Aorta (tissue), 5 donors: ENCODE results near the gene DCAF8L1. TPM values are rescaled to one million over a fixed set of nuclear protein-coding genes. Genes with fewer than 3 reads are reported as not detected.

Source experiments
- ATAC-seq: fragments of 200-7000 bp; cut with Tn5 transposase; one replicate; pipeline ENCODE4 v1.9.1; 2022; ENCODE audit warnings: moderate library complexity; ENCODE audit not compliant: low FRiP score
- DNase-seq, 2 donors: peaks; one replicate each; pipeline ENCODE4 v3.0.0-alpha.2; 2020
- H3K27ac ChIP-seq, 2 donors: one replicate each; pipeline ENCODE4 v1.5.1; 2013; ENCODE audit warnings: low read length in 2 of 2, mild to moderate bottlenecking in 2 of 2, moderate library complexity in 2 of 2, control low read depth in 1 of 2, inconsistent platforms in 1 of 2, low read depth in 1 of 2
- H3K27me3 ChIP-seq, 2 donors: one replicate each; pipeline ENCODE4 v1.6.1; 2013; ENCODE audit warnings: control low read depth in 1 of 2, low read length in 1 of 2, mild to moderate bottlenecking in 1 of 2, moderate library complexity in 1 of 2; ENCODE audit not compliant: insufficient read depth in 2 of 2, control insufficient read depth in 1 of 2
- H3K36me3 ChIP-seq, 2 donors: one replicate each; pipeline ENCODE4 v1.6.1; 2013; ENCODE audit warnings: control low read depth in 1 of 2, low read length in 1 of 2, mild to moderate bottlenecking in 1 of 2; ENCODE audit not compliant: insufficient read depth in 2 of 2, control insufficient read depth in 1 of 2
- H3K4me1 ChIP-seq, 2 donors: one replicate each; pipeline ENCODE4 v1.6.1; 2013; ENCODE audit warnings: low read length in 2 of 2, control low read depth in 1 of 2, mild to moderate bottlenecking in 1 of 2, moderate library complexity in 1 of 2; ENCODE audit not compliant: insufficient read depth in 2 of 2, control insufficient read depth in 1 of 2
- H3K4me3 ChIP-seq, 2 donors: one replicate each; pipeline ENCODE4 v1.5.1; 2013; ENCODE audit warnings: low read length in 2 of 2, control low read depth in 1 of 2, mild to moderate bottlenecking in 1 of 2
- H3K9me3 ChIP-seq: one replicate; pipeline ENCODE4 v1.6.1; 2013; ENCODE audit warnings: mild to moderate bottlenecking, low read length; ENCODE audit not compliant: control insufficient read depth
- WGBS, 2 donors: extraction: QIAGEN DNeasy Blood & Tissue Kit; methylation state at CpG; one replicate each; pipeline ENCODE4 v1.1.7; 2013; 5-methylcytosine and 5-hydroxymethylcytosine counted together
- intact Hi-C, 2 donors: fragments of 100-400 bp; cut with DNase I; formaldehyde crosslinking; loops; one replicate each; pipeline versions ENCODE4 v1.14.2 to v1.15.0; 2022
- long read RNA-seq, 2 donors: library from polyadenylated mRNA; unstranded; transcript quantifications; one replicate each; pipeline ENCODE4 v2.0.0, GENCODE V29; 2020 to 2021
- polyA plus RNA-seq, 2 donors: library from polyadenylated mRNA; stranded (reverse); fragments of 200-250 nt; gene quantifications; one replicate each; pipeline ENCODE4 v1.2.3, GENCODE V29; 2013
- total RNA-seq, 2 donors: library from RNA; stranded (reverse); fragmentation: NEBNext Ultra II Directional; extraction: Animal tissue kit (Norgen Biotek cat#: 25700); gene quantifications; one replicate each; pipeline ENCODE4 v1.2.1, GENCODE V29; 2021
- donor health status: healthy with polysubstance abuse.
- donor health status: Bipolar disorder and iron deficiency.
- donor health status: DM: no; HTN: no; CAD: no.
- donor health status: DM: no; HTN: no; CAD: no.
- donor health status: DM: yes; HTN: yes; CAD: no.

DCAF8L1 gene
- not detected for total RNA-seq
- not detected for polyA plus RNA-seq
- long read RNA-seq, donor 1 = 0 reads
- long read RNA-seq, donor 2 = 0 reads

DNA sequence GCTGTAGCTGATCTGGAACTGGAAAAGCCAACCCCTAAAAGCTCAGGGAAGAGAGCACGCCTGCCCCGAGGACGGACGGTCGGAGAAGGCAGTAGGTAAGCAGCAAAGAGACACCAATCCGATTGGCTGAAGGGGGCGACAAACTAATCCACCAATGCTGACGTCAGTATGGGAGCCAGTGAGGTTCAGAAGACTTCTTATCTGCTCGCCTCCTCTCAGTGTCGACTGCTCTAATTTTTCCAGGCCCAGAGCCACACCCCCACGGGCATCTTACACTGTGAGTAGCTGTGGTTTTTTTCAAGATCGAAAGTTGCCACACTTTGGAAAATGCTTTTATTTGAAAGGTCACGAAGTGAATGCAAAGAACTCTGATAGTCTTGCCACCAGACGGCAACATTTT, at the start of gene DCAF8L1:
Gene DCAF8L1, minus strand, starts transcription at position 101 of the 400 bp plus-strand sequence. CDS start 115 bp downstream, outside the sequence.
- H3K27ac ChIP-seq = no peak within 1 kb of the TSS
- intact Hi-C loops = no loop called here
- H3K4me3 ChIP-seq = no peak within 1 kb of the TSS
- 86 to 95% methylated on average over 14 of the region's 14 CpGs for WGBS, 2 donors
- H3K9me3 ChIP-seq = no peaks in the 10 kb centered on the region
- no peaks in the 10 kb centered on the region for H3K27me3 ChIP-seq
- DNase-seq = no peak
- no peak for ATAC-seq
- H3K36me3 ChIP-seq = no peaks in the 10 kb centered on the region
- H3K4me1 ChIP-seq = no peaks in the 10 kb centered on the region

DNA sequence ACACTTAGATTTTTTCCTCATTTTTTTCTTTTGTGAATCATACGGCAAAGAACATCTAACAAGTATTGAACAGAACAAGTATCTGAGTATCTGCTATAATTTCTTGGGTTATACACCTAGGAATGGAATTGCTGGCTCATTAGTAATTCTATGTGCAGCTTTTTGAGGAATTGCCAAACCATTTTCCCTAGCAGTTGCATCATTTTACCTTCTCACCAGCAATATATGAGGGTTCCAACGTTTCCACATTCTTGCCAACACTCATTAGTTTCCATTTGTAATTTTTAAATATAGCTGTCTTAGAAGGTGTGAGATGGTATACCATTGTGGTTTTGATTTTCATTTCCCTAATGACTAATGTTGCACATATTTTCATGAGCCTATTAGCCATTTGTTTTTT, 41.1 kb upstream of the DCAF8L1 start:
- no peak for DNase-seq
- Histone ChIP-seq H3K9me3 (no peaks in the 10 kb centered on the region), H3K36me3 (no peaks in the 10 kb centered on the region), H3K27ac (no peak overlapping the region), H3K27me3 (no peaks in the 10 kb centered on the region), H3K4me1 (no peaks in the 10 kb centered on the region), H3K4me3 (no peak overlapping the region)
- no peak for ATAC-seq
- WGBS, 2 donors = 61 to 72% methylated on average over 2 of the region's 2 CpGs
- intact Hi-C loops = no loop called here

DNA sequence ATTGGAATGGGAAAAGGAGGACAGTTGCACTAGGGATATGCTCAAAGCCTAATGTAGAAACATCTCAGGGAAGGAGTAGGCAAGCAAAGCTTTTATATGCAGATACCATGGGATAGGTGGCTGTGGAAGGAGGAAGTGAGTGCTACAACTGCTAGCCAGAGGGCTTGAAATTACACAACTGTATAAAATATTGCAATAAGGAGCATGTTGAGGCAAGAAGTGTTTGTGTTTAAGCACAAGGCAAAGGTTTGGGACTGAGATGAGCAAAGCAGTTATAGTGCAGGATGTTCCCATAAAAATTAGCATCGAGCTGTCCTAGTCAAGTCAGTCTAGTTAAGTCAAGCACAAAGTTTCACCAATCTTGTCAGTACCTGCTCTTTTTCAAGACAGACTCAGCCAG, 35.6 kb upstream of the DCAF8L1 start:
- H3K9me3 ChIP-seq = no peaks in the 10 kb centered on the region
- H3K27ac ChIP-seq = no peak overlapping the region
- no peaks in the 10 kb centered on the region for H3K4me1 ChIP-seq
- intact Hi-C loops = no loop called here
- 62 to 84% methylated on average over 1 of the region's 1 CpG for WGBS, 2 donors
- H3K4me3 ChIP-seq = no peak overlapping the region
- no peak for ATAC-seq
- H3K36me3 ChIP-seq = no peaks in the 10 kb centered on the region
- DNase-seq = no peak
- H3K27me3 ChIP-seq = no peaks in the 10 kb centered on the region

DNA sequence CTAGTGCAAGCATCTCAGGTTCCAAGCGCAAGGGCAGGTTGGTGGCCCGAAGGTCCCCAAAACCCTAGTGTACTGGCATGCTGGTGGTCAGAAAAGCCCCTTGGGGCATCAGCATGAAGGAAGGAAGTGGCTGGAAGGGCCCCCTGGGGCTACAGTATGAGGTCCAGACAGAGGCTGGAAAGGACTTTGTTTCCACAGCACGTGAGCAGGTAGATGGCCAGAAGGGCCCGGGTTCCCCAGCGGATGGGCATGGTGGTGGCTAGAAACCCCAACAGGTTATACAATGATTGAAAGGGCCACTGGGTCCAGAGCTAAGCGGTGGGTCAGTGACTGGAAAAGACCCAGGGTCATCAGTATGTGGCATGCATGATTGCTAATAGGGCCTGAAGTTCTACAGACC, 34.7 kb upstream of the DCAF8L1 start:
- no peaks in the 10 kb centered on the region for H3K27me3 ChIP-seq
- H3K4me3 ChIP-seq = no peak overlapping the region
- DNase-seq (no peak), ATAC-seq (no peak)
- intact Hi-C loops = no loop called here
- H3K9me3 ChIP-seq = no peaks in the 10 kb centered on the region
- 83 to 93% methylated on average over 6 of the region's 6 CpGs for WGBS, 2 donors
- H3K36me3 ChIP-seq = no peaks in the 10 kb centered on the region
- no peaks in the 10 kb centered on the region for H3K4me1 ChIP-seq
- no peak overlapping the region for H3K27ac ChIP-seq

DNA sequence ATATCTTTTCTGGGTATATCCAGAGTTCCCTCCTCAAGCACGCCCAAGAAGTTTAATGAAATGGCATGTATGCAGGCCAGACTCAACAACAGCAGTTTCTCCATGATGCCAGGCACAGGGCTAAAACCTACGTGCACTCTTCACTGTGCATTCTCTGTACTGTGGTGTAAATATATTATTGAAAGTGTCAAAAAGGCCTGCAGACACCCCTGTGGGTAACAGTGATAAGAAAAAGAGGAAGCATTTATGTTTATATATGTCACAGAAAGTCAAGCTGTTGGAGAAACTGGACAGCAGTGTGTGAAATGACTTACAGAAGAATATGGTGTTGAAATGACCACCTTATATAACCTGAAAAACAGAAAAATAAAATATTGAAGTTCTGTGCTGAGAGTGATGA, 29.6 kb upstream of the DCAF8L1 start:
- no peaks in the 10 kb centered on the region for H3K9me3 ChIP-seq
- H3K4me1 ChIP-seq = no peaks in the 10 kb centered on the region
- ATAC-seq = no peak
- H3K36me3 ChIP-seq = no peaks in the 10 kb centered on the region
- H3K27ac ChIP-seq = no peak overlapping the region
- no peak for DNase-seq
- WGBS, 2 donors = 70 to 79% methylated on average over 2 of the region's 2 CpGs
- no peaks in the 10 kb centered on the region for H3K27me3 ChIP-seq
- H3K4me3 ChIP-seq = no peak overlapping the region
- intact Hi-C loops = no loop called here

DNA sequence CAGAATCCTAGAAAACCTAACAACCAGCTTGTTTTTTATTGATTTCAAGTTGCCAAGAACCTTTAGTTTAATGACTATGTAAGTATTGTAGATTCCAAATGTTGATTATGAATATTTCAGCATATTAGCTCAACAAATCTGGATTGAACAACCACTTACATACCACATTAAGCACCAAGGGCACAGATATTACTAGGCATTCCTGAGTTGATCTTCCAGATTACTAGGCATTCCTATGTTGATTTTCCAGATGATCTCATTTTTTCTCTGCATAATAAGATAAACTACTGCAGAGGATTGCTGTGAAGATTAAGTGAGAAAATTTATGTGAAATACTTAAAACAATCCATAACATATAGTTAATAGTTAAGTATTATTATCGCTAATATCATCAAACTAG, 17.4 kb upstream of the DCAF8L1 start:
- DNase-seq (no peak), ATAC-seq (no peak)
- H3K9me3 ChIP-seq = no peaks in the 10 kb centered on the region
- no peaks in the 10 kb centered on the region for H3K36me3 ChIP-seq
- no peaks in the 10 kb centered on the region for H3K27me3 ChIP-seq
- H3K4me3 ChIP-seq = no peak overlapping the region
- 73 to 100% methylated on average over 1 of the region's 1 CpG for WGBS, 2 donors
- H3K4me1 ChIP-seq = no peaks in the 10 kb centered on the region
- no peak overlapping the region for H3K27ac ChIP-seq
- intact Hi-C loops = no loop called here

DNA sequence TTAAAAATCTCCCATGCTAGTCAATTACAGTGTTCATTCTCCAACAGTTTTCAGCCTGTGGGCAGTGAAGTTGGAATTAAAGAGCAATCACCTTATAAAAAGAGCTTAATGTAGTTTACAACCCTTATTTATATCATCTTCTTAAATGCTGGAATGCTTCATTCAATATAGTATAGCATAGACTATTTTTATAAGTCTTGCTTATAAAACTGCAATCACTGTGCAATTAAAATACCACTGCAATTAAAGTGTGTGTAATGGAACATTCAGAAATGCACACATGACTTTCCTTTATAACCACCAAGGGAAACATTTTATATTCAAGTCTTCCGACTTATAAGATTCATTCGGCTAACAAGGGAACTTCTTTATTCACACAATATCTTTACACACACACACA, 16.4 kb upstream of the DCAF8L1 start:
- DNase-seq = no peak
- Histone ChIP-seq H3K27ac (no peak overlapping the region), H3K36me3 (no peaks in the 10 kb centered on the region), H3K27me3 (no peaks in the 10 kb centered on the region), H3K4me3 (no peak overlapping the region), H3K4me1 (no peaks in the 10 kb centered on the region), H3K9me3 (no peaks in the 10 kb centered on the region)
- no peak for ATAC-seq
- 81 to 86% methylated on average over 2 of the region's 2 CpGs for WGBS, 2 donors
- intact Hi-C loops = no loop called here

DNA sequence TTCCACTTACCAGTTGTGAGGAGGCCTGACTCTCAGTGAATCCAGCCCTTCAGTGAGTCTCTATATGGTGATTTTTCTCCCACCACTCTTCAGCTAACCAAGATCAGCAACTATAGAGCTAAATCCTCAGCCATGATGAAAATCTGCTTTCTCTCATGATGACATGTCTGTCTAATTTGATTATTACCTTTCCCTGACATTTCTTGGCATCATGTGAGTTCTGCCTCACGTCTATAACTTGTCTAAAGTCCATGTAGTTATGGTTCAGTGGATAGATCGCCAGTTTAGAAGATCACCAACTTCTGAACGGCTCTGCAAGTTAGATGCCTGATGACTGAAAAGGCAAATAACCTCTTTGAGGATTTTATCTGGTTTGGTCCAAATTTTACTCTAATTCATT, 14.9 kb upstream of the DCAF8L1 start:
- WGBS, 2 donors = 55 to 85% methylated on average over 3 of the region's 3 CpGs
- no peak overlapping the region for H3K4me3 ChIP-seq
- no peaks in the 10 kb centered on the region for H3K27me3 ChIP-seq
- ATAC-seq (no peak), DNase-seq (no peak)
- H3K36me3 ChIP-seq = no peaks in the 10 kb centered on the region
- no peaks in the 10 kb centered on the region for H3K4me1 ChIP-seq
- no peaks in the 10 kb centered on the region for H3K9me3 ChIP-seq
- intact Hi-C loops = no loop called here
- no peak overlapping the region for H3K27ac ChIP-seq

DNA sequence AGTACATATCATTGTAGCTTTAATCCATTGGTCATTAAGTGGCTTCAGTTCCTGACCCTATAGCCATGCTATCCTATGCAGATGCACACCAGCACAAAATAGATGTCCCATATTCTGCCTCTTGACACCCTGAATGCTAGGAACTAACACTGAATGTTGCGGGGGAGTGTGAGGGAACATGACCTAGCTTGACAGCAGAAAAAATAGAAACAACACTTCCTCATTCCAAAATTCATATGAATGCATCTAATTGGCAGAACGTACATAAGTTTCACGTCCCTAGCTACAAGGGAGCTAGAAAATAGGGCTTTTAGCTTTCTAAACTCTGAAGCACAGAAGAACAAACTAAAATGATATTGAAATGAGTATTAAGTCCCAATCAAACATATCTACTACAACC, 14.4 kb upstream of the DCAF8L1 start:
- H3K36me3 ChIP-seq = no peaks in the 10 kb centered on the region
- WGBS, 2 donors = 55 to 77% methylated on average over 3 of the region's 3 CpGs
- H3K27me3 ChIP-seq = no peaks in the 10 kb centered on the region
- no peaks in the 10 kb centered on the region for H3K9me3 ChIP-seq
- H3K4me3 ChIP-seq = no peak overlapping the region
- H3K4me1 ChIP-seq = no peaks in the 10 kb centered on the region
- DNase-seq = no peak
- no peak overlapping the region for H3K27ac ChIP-seq
- ATAC-seq = no peak
- intact Hi-C loops = no loop called here
